ENCODE results near the gene EFHD2. TPM values are rescaled to one million over a fixed set of nuclear protein-coding genes. Genes with fewer than 3 reads are reported as not detected.

Gene EFHD2
- polyA plus RNA-seq, 3 donors, result 314 to 329 (median 323) TPM

DNA sequence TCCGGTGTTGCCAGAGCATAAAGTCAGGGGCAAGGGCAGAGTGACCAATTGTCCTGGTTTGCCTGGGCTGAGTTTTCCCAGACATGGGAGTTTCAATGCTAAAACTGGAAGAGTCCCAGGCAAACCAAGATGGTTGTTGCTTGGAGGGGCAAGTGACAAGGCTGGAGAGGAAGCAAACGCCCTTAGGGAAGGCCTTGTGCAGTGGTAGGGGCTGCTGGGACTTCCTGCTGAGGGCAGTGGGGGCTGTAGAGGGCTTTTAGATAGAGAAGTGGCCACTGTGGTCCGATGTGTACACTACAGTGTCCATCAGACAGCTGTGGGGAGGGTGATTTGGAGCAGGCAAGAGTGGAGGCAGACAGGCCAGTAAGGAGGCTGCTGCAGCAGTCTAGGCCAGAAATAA, 39.9 kb downstream of the EFHD2 start:
- Histone ChIP-seq H3K36me3 (replicated peaks in 1 of 2; ENCODE audit: control insufficient read depth in 1 of 2, insufficient read depth in 2 of 2, low read length in 2 of 2) (no peaks in the 10 kb centered on the region), H2AFZ (ENCODE audit: insufficient read depth, low read depth, low read length, poor library complexity, severe bottlenecking) (no peak overlapping the region), H3K9me3 (replicated peaks in 1 of 2; ENCODE audit: control insufficient read depth in 1 of 2, insufficient read depth in 1 of 2, low read length in 2 of 2) (no peaks in the 10 kb centered on the region), H3K9ac (ENCODE audit: insufficient read depth, low read length, poor library complexity, severe bottlenecking) (no peak overlapping the region), H3K27me3 (ENCODE audit: control insufficient read depth in 2 of 2, insufficient read depth in 2 of 2, low read length in 2 of 2) (peaks cover 0 to 13% of the 10 kb centered on the region in 2 donors), H3K4me2 (replicated peaks; ENCODE audit: extremely low read depth, low read length, poor library complexity, severe bottlenecking) (no peak overlapping the region), H4K20me1 (ENCODE audit: insufficient read depth, low read length) (no peaks in the 10 kb centered on the region), H3K27ac (ENCODE audit: low read depth in 1 of 2, low read length in 2 of 2) (no peak overlapping the region), H3K4me3 (replicated peaks in 1 of 3; ENCODE audit: low read depth in 2 of 3, low read length in 3 of 3) (no peak overlapping the region), H3K79me2 (ENCODE audit: insufficient read depth, low read length) (no peaks in the 10 kb centered on the region), H3K4me1 (ENCODE audit: control insufficient read depth in 1 of 2, insufficient read depth in 2 of 2, low read length in 2 of 2) (no peaks in the 10 kb centered on the region)
- no peak for DNase-seq
- TF ChIP-seq CTCF (IDR thresholded peaks at IDR 0.05), result no peak
- Mint-ChIP-seq H3K9me3 (peaks cover 0 to 2% (median 0%) of the 10 kb centered on the region in 7 donors), H3K36me3 (no peaks in the 10 kb centered on the region), H3K4me1 (no peaks in the 10 kb centered on the region), H3K27ac (no peak overlapping the region), H3K4me3 (no peak overlapping the region), H3K27me3 (ENCODE audit: low read depth in 3 of 3) (peaks cover 2 to 19% (median 9%) of the 10 kb centered on the region in 3 donors)
- WGBS (ENCODE audit: insufficient coverage), result 51% methylated on average over 3 of the region's 3 CpGs
- intact Hi-C loops (cut with micrococcal nuclease), result no loop called here

GRCh38 chr1:15451014-15451722, 41.5 kb downstream of the EFHD2 start:
- Histone ChIP-seq H2AFZ (ENCODE audit: insufficient read depth, low read depth, low read length, poor library complexity, severe bottlenecking) (no peak overlapping the region), H4K20me1 (ENCODE audit: insufficient read depth, low read length) (no peaks in the 10 kb centered on the region)

More at GRCh38 chr1:15451014-15451722, 41.5 kb downstream of the EFHD2 start:
- Histone ChIP-seq H3K27me3 (ENCODE audit: control insufficient read depth in 2 of 2, insufficient read depth in 2 of 2, low read length in 2 of 2) (peaks cover 0 to 4% of the 10 kb centered on the region in 2 donors), H3K9ac (ENCODE audit: insufficient read depth, low read length, poor library complexity, severe bottlenecking) (no peak overlapping the region), H3K4me3 (replicated peaks in 1 of 3; ENCODE audit: low read depth in 2 of 3, low read length in 3 of 3) (no peak overlapping the region), H3K9me3 (replicated peaks in 1 of 2; ENCODE audit: control insufficient read depth in 1 of 2, insufficient read depth in 1 of 2, low read length in 2 of 2) (no peaks in the 10 kb centered on the region), H3K4me2 (replicated peaks; ENCODE audit: extremely low read depth, low read length, poor library complexity, severe bottlenecking) (no peak overlapping the region), H3K4me1 (ENCODE audit: control insufficient read depth in 1 of 2, insufficient read depth in 2 of 2, low read length in 2 of 2) (no peaks in the 10 kb centered on the region), H3K27ac (ENCODE audit: low read depth in 1 of 2, low read length in 2 of 2) (no peak overlapping the region), H3K79me2 (ENCODE audit: insufficient read depth, low read length) (no peaks in the 10 kb centered on the region), H3K36me3 (replicated peaks in 1 of 2; ENCODE audit: control insufficient read depth in 1 of 2, insufficient read depth in 2 of 2, low read length in 2 of 2) (no peaks in the 10 kb centered on the region)
- WGBS (ENCODE audit: insufficient coverage), result no CpG with 5 or more reads among the region's 6 CpGs
- TF ChIP-seq CTCF (IDR thresholded peaks at IDR 0.05), result no peak
- intact Hi-C loops (cut with micrococcal nuclease), result loop anchor here in 1 of 2 donors (5.0 kb wide), 1 partner anchor 54 kb away; no protein-coding TSS in a partner anchor
- H3K27ac Mint-ChIP-seq, result no peak overlapping the region
- DNase-seq, result no peak
- peaks cover 2 to 9% (median 6%) of the 10 kb centered on the region in 3 donors for H3K27me3 Mint-ChIP-seq (ENCODE audit: low read depth in 3 of 3)
- H3K36me3 Mint-ChIP-seq, result no peaks in the 10 kb centered on the region
- H3K4me3 Mint-ChIP-seq, result no peak overlapping the region
- peaks cover 9% of the 10 kb centered on the region for H3K4me1 Mint-ChIP-seq
- peaks cover 0 to 2% (median 0%) of the 10 kb centered on the region in 7 donors for H3K9me3 Mint-ChIP-seq
